GM21367 (cell line): ENCODE data around the gene RNGTT.
"Not testable (repeated sequence)": the region's sequence is repeated elsewhere in the genome, so short reads cannot be mapped to it uniquely, and the experiment has no call there.

Source experiments
- ATAC-seq: cut with Tn5 transposase; IDR thresholded peaks from one replicate; pipeline ENCODE4 v1.9.1; 2021; ENCODE audit not compliant: unreplicated experiment

Gene RNGTT

GRCh38 chr6:88869263-88870020, 94.0 kb downstream of the RNGTT start:
- ATAC-seq = no peak

- no peak for ATAC-seq
These were observed 95.3 kb downstream of the RNGTT start for GRCh38 chr6:88867841-88868731.

- ATAC-seq = no peak
These were observed 96.6 kb downstream of the RNGTT start for GRCh38 chr6:88866856-88867255.

- ATAC-seq = no peak
These were observed 98.1 kb downstream of the RNGTT start for GRCh38 chr6:88865275-88865674.

DNA sequence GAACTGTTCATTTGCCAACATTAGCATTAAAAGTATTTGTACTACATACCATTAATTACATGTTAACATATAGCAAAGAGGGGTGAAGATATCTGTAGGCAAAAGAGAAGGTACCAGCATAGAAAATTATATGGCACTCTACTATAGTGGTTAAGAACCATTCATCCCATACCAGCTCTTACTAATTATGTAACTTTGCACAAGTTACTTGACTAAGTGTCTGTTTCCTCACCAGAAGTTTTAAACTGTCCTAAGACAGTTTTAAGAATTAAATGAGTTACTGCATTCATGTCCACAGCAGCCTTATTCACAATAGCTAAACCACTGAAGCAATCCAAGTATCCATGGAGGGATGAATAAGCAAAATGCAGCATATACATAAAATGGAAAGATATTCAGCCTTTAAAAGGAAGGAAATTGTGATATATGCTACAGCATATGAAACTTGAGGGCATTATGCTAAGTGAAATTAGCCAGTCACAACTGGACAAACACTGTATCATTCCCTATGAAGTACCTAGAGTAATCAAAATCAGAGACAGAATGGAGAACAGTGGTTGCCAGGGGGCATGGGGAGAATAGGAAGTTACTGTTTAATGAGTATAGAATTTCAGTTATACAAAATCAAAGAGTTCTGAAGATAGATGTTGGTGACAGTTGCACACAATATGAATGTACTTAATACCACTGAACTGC, 98.9 kb downstream of the RNGTT start:
- ATAC-seq = no peak

GRCh38 chr6:88860310-88860709, 103.1 kb downstream of the RNGTT start:
- ATAC-seq = no peak

DNA sequence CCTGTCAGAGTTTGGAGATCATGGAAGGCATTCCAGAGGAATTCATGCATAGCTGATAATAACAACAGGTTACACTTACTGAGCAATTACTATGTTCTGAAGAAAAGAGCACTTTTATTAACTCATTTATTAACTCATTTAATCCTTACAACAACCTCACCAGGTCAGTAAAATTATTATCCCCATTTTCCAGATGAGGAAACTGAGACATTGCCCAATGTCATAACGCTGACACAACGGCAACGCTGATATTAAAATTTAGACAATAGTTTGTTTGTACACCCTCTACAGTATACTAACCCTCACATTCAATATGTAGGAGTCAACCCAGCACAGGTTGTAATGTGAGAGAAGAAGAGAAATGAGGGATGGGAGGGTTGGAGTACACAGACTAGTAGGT, 105.0 kb downstream of the RNGTT start:
- ATAC-seq = no peak

DNA sequence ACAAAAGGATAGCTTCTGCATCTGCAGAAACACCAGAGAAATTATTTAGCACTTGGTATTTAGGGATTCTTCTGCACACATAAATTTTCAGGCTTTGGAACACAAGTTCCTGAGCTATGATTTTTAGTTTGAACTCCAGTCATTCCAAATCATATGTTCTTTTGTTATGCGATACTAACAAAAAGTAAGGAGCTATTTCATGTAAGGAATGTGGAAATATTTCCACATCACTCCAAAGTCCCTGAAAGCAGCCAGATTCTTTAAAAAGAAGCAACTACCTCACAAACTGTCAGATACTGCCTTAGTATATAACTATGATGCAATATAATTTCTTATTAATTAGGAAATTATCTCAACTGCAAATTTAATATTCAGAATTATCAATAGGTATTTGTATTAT, 106.9 kb downstream of the RNGTT start:
- no peak for ATAC-seq

- no peak for ATAC-seq
These were observed 107.8 kb downstream of the RNGTT start for GRCh38 chr6:88855541-88856147.

DNA sequence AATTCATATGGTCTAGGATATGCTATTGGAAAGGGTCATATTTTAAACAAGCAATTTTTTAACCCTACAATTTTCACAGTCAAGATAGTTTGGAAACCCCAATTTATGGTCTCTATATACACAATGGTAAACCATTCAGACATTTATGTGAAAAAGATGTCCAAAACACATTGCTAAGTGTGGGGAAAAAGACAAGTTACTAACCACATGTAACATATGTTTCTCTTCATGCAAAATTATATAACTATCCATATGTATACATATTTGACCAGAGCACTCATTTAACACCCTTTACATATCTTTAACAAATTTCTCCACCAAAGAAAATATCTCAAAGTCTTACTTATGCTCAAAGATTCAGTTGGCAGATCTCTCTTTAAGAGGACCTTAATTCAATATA, 110.6 kb downstream of the RNGTT start:
- no peak for ATAC-seq

DNA sequence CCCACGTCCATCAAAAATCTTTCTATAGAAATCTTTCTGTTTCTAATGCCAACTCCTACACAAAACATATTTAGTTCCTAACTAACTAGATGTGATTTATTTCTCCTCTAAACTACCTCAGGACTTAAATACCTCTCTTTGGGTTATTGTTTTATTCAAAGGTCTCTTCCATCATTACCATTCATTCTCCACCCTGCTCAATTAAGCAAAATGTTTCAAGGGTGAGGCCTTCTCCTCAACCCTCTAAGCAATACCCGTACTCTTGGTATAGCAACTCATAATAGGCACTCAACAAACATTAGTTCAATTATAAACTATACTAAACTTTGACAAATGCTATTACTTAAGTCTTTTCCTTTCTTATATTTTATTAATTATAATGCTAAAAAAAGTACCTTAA, 111.4 kb downstream of the RNGTT start:
- ATAC-seq = no peak

- no peak for ATAC-seq
These were observed 114.5 kb downstream of the RNGTT start for GRCh38 chr6:88848870-88849269.

DNA sequence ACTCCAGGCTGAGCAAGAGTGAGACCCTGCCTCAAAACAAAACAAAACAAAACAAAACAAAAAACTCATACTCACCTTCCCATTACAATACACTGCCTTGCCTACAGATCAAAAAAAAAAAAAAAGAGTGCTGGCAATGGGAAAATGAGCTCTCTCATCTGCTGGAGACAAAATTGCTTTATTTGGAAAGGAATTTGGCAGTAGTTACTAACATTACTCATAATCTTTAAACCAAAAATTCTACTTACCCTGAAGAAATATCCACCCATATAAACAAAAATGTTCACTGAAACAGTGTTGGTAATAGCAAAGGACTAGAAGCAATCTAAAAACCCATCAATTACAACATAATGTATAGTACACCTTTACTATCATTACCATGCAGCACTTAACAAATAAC, 120.4 kb downstream of the RNGTT start:
- ATAC-seq = no peak

- no peak for ATAC-seq
These were observed 121.1 kb downstream of the RNGTT start for GRCh38 chr6:88842320-88842719.

- no peak for ATAC-seq
These were observed 122.5 kb downstream of the RNGTT start for GRCh38 chr6:88840796-88841539.

DNA sequence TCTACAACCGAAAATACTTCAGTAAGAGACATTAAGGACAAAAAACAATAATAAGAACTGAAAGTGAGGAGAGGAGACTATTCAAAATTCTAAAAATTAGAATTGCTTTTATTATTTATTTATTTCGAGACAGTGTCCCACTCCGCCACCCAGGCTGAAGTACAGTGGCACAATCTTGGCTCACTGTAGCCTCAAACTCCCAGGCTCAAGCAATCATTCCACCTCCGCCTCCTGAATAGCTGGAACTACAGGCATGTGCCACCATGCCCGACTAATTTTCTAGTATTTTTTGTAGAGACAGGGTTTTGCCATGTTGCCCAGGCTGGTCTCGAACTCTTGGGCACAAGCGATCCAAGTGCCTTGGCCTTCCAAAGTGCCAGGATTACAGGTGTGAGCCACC, 123.1 kb downstream of the RNGTT start:
- ATAC-seq = no peak

- no peak for ATAC-seq
These were observed 124.1 kb downstream of the RNGTT start for GRCh38 chr6:88839280-88839679.

DNA sequence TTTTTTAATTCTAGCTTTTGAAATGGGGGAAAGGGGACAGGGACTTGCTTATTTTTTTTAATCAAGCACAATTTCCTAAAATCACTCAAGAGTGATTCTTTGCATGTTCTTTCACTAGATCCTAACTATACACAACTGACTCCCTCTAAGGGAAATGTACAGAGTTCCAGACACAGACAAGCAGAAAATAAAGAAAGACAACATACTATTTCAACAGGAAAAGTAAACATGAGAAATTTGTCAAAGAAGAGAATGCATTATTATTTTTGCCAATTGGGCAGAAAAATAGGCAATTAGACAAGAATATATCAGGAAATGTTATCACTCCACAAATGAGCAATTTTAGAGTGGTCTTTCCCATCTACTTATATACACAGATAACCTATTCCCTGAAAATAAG, 128.2 kb downstream of the RNGTT start:
- no peak for ATAC-seq

DNA sequence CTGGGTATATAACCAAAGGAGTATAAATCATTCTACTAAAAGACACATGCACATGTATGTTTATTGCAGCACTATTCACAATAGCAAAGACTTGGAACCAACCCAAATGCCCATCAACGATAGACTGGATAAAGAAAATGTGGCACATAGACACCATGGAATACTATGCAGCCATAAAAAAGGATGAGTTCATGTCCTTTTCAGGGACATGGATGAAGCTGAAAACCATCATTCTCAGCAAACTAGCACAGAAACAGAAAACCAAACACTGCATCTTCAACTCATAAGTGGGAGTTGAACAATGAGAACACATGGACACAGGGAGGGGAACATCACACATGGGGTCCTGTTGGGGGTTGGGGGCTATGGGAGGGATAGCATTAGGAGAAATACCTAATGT, 130.3 kb downstream of the RNGTT start:
- ATAC-seq = not testable (repeated sequence)

DNA sequence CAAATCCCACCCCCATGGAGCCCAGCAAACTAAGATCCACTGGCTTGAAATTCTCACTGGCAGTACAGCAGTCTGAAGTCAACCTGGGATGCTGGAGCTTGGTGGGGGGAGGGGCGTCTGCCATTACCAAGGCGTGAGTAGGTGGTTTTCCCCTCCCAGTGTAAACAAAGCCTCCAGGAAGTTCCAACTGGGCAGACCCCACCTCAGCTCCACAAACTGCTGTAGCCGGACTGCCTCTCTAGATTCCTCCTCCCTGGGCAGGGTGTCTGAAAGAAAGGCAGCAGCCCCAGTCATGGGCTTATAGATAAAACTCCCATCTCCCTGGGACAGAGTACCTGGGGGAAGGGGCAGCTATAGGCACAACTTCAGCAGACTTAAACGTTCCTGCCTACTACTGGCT, 135.8 kb downstream of the RNGTT start:
- ATAC-seq = not testable (repeated sequence)

DNA sequence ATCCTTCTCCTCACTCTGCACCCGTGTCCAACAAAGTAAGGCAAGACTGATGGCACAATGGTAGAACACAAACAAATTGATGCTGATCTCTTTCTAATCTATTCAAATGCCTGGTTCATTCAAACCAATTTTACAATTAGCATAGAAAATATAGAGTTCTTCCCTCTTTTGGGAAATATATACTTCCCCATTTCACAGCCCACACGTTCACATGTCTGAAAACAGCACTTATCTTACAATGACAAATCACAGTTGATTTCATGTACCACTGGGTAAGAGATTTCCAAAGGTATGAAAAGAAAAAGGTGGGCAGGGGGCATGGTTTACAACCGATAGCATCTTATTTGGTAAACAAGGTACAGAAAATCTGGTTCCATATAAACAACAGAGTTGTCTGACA, 137.6 kb downstream of the RNGTT start:
- ATAC-seq = no peak
